ENCODE measurements around the gene INPP5A.

INPP5A gene

GRCh38 chr10:132806561-132807003 is 269.0 kb downstream of the INPP5A start:
- no peak for TF ChIP-seq CTCF (conservative IDR thresholded peaks at IDR 0.05)
- H3K27ac ChIP-seq: no peak overlapping the region

- no peak overlapping the region for H3K27ac ChIP-seq
- TF ChIP-seq CTCF (conservative IDR thresholded peaks at IDR 0.05): no peak
Observed at GRCh38 chr10:132807621-132808049, 270.0 kb downstream of the INPP5A start.

- no peak for TF ChIP-seq CTCF (conservative IDR thresholded peaks at IDR 0.05)
- H3K27ac ChIP-seq: no peak overlapping the region
Observed at GRCh38 chr10:132808383-132809231, 271.0 kb downstream of the INPP5A start.

GRCh38 chr10:132809232-132810140 is 271.9 kb downstream of the INPP5A start:
- no peak for TF ChIP-seq CTCF (conservative IDR thresholded peaks at IDR 0.05)
- no peak overlapping the region for H3K27ac ChIP-seq

GRCh38 chr10:132810141-132810806 is 272.7 kb downstream of the INPP5A start:
- no peak overlapping the region for H3K27ac ChIP-seq
- no peak for TF ChIP-seq CTCF (conservative IDR thresholded peaks at IDR 0.05)

- TF ChIP-seq CTCF (conservative IDR thresholded peaks at IDR 0.05): no peak
- no peak overlapping the region for H3K27ac ChIP-seq
Observed at GRCh38 chr10:132810807-132811700, 273.5 kb downstream of the INPP5A start.

Data from VCaP (cell line).